ENCODE results near the gene PDGFRB. TPM values are rescaled to one million over a fixed set of nuclear protein-coding genes. Genes with fewer than 3 reads are reported as not detected.

Gene PDGFRB
- total RNA-seq, 1 donor from 2014 or later: 39.7 TPM

DNA sequence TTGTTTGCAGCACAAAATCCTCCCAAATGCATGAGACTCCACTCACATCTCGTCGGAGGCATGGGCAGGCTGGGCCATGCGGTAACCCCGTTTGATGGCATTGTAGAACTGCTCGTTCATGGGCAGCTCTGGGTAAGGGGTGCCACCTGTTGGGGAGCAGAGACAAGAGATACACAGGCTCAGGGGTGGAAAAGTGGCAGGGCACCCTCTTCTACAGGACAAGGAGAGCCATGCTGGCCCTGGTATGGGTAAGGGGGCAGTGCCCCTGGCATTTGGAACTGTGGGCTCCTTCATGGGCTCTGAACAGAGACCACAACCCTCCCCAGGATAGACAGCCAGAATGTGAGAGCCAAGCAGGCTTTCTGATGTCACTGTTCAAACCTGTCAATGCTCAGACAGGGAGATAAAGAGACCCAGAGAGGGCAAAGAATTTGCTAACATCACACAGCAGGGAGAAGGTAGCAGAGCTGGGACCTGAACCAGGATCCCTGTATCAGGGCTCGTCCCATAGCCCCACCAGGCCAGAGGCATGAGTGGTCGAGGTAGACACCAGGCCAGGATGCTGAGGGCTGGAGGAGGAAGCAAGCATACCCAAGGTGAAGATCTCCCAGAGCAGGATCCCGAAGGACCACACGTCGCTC, 36.1 kb downstream of the PDGFRB start:
- Histone ChIP-seq H3K4me1 (peaks cover 15% of the 10 kb centered on the region), H3K27me3 (ENCODE audit: low read depth) (no peaks in the 10 kb centered on the region), H3K36me3 (peaks cover 45% of the 10 kb centered on the region), H3K4me3 (no peak overlapping the region), H3K27ac (replicated peaks) (no peak overlapping the region), H3K9me3 (replicated peaks) (no peaks in the 10 kb centered on the region)
- intact Hi-C loops (cut with micrococcal nuclease): no loop called here
- no peak for DNase-seq
- TF ChIP-seq, protein P1, sequence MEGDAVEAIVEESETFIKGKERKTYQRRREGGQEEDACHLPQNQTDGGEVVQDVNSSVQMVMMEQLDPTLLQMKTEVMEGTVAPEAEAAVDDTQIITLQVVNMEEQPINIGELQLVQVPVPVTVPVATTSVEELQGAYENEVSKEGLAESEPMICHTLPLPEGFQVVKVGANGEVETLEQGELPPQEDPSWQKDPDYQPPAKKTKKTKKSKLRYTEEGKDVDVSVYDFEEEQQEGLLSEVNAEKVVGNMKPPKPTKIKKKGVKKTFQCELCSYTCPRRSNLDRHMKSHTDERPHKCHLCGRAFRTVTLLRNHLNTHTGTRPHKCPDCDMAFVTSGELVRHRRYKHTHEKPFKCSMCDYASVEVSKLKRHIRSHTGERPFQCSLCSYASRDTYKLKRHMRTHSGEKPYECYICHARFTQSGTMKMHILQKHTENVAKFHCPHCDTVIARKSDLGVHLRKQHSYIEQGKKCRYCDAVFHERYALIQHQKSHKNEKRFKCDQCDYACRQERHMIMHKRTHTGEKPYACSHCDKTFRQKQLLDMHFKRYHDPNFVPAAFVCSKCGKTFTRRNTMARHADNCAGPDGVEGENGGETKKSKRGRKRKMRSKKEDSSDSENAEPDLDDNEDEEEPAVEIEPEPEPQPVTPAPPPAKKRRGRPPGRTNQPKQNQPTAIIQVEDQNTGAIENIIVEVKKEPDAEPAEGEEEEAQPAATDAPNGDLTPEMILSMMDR (IDR thresholded peaks at IDR 0.05; ENCODE audit: borderline replicate concordance): no peak

DNA sequence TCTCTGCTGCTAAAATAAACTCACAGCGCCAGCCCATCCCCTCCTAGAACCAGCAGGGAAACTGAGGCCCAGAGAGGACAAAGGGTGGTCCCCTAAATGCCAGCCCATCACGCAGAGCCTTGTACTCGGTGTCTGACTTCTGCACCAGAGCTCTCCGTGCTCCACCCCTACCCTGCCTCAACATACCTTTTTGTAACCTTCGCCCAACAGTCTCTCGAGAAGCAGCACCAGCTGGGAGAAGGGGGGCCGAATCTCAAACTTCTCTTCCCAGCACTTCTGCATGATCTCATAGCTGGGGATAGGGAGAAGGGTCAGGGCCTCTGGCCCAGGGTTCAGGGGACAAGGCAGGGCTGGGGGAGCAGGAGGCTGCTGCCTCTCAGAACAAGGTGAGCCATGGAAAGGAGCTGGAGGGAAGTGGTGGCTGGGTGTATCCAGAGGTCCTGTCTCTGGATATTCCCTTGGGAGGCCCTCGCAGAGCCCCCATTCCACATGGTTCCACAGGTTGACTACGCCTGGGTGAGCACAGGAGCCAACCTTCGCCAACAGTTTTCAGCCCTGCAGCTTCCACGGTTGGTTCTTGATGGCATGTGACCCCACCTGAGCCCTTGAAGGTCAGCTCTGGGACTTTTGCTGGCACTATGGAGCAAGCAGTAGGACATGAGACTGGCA, 37.0 kb downstream of the PDGFRB start:
- intact Hi-C loops (cut with micrococcal nuclease): no loop called here
- H3K36me3 ChIP-seq: peaks cover 41% of the 10 kb centered on the region
- H3K27me3 ChIP-seq (ENCODE audit: low read depth): no peaks in the 10 kb centered on the region
- H3K4me1 ChIP-seq: peaks cover 15% of the 10 kb centered on the region
- no peak for DNase-seq
- no peaks in the 10 kb centered on the region for H3K9me3 ChIP-seq (replicated peaks)
- TF ChIP-seq, protein P1 (IDR thresholded peaks at IDR 0.05; ENCODE audit: borderline replicate concordance): no peak
- no peak overlapping the region for H3K27ac ChIP-seq (replicated peaks)
- H3K4me3 ChIP-seq: no peak overlapping the region

DNA sequence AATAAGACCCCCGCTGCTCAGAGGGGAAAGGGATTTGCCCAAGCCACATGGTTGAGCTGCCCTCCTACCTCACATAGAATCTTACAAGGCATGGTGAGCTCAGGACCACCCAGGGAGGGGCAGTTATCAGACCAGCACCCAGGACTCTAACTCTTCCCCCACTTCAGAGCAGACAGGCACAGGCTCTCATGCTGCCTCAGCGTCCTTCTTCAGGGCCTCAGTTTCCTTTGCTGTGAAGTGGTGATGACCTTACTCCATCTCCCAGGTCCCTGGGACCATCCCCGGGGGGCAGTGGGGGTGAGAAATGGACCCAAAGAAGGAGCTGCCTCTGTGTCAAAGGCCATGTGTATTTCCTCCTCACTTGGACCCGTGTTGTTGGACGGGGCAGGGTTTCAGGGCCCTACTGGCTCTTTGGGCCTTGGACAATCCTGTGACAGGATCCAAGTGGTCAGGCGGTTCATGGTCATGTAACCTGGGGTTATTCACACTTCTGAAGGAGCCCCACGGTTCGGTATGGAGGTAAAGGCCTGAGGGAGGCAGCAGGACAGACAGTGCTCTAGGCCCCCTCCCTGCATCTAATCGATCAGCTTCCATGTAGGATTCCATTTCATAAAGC, 37.6 kb downstream of the PDGFRB start:
- peaks cover 22% of the 10 kb centered on the region for H3K4me1 ChIP-seq
- TF ChIP-seq, protein P1 (IDR thresholded peaks at IDR 0.05; ENCODE audit: borderline replicate concordance): no peak
- H3K9me3 ChIP-seq (replicated peaks): no peaks in the 10 kb centered on the region
- intact Hi-C loops (cut with micrococcal nuclease): no loop called here
- H3K36me3 ChIP-seq: peaks cover 38% of the 10 kb centered on the region
- no peak overlapping the region for H3K27ac ChIP-seq (replicated peaks)
- no peak overlapping the region for H3K4me3 ChIP-seq
- no peaks in the 10 kb centered on the region for H3K27me3 ChIP-seq (ENCODE audit: low read depth)
- no peak for DNase-seq

DNA sequence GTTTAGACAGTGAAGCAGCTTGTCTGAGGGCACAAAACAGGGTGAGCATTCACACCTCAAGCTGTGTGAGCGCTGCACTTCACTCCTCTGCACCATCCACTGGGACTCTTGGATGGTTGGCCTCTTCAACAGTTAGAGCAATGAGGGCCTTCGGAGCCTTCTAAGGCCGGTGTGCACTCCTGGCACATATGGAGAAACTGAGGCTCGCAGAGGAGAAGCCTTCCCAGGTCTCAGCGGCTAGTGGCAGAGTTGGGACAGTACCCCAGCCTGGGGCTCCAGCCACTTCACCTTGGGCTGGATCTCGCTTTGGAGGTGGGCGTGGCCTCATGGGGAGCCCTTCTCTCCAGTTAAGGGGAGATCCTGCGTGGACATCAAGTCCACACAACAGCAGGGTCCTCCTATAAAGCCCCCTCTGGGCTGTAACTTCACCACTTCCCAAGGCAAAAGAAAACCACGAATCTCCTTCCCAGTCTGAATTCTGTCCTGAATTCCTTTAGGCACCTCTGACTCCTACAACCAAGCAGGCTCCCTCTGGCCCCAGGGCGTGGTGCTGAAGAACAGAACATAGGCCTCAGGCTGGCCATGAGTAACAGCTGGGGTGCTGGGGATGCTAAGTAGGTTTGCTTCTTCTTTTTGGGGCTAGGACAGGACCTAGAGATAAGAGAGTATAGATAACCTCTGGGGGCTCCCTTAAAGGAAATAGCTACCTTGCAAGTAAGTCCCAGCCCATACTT, 38.8 kb downstream of the PDGFRB start:
- no peak for DNase-seq
- H3K4me3 ChIP-seq: no peak overlapping the region
- no peaks in the 10 kb centered on the region for H3K9me3 ChIP-seq (replicated peaks)
- intact Hi-C loops (cut with micrococcal nuclease): no loop called here
- H3K4me1 ChIP-seq: peaks cover 25% of the 10 kb centered on the region
- H3K27me3 ChIP-seq (ENCODE audit: low read depth): no peaks in the 10 kb centered on the region
- H3K36me3 ChIP-seq: peaks cover 26% of the 10 kb centered on the region
- H3K27ac ChIP-seq (replicated peaks): no peak overlapping the region
- TF ChIP-seq, protein P1 (IDR thresholded peaks at IDR 0.05; ENCODE audit: borderline replicate concordance): no peak

DNA sequence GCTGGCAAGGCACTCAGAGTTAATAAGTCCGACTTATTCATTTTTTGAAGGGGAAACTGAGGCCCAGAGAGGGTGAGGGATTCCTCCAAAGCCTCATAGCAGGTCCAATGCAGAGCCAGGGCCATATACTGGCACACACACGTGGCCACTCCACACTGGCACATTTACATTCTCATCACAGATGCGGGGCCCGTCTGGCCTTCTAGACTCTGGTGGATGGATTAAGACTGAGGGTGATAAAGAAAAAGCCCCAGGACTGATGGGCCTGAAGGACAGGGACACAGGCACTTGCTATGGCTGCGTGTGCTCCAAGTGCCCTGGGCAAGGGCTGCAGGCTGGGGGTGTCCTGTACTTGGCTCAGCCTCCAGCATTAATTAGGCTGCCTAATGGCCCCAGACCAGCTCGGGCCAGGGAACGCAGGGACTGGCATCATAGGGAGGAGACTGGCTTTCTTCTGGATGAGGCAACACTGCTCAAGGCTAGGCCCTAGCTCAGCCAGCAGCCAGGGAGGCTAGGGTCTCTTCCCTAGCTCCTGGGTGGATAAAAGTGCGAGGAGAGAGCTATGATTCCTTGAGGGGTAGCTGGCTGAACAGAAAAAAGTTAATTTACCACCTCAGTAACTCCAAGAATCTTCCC, 40.8 kb downstream of the PDGFRB start:
- no peak for DNase-seq

More for the DNA sequence above, 40.8 kb downstream of the PDGFRB start:
- TF ChIP-seq, protein P1 (IDR thresholded peaks at IDR 0.05; ENCODE audit: borderline replicate concordance): no peak
- Histone ChIP-seq H3K27ac (replicated peaks) (no peak overlapping the region), H3K4me3 (no peak overlapping the region), H3K27me3 (ENCODE audit: low read depth) (no peaks in the 10 kb centered on the region), H3K36me3 (peaks cover 18% of the 10 kb centered on the region), H3K9me3 (replicated peaks) (no peaks in the 10 kb centered on the region), H3K4me1 (peaks cover 24% of the 10 kb centered on the region)
- intact Hi-C loops (cut with micrococcal nuclease): no loop called here
